Mucosa of rectum (tissue), 2 donors: ENCODE results near the gene PTPRG.

Source experiments
- H3K27ac ChIP-seq, 2 donors: one replicate each; pipeline ENCODE4 v1.7.0; 2013; ENCODE audit warnings: inconsistent platforms in 2 of 2, low read depth in 2 of 2, low read length in 2 of 2
- H3K27me3 ChIP-seq, 2 donors: one replicate each; pipeline ENCODE4 v1.7.0; 2013; ENCODE audit warnings: low read length in 2 of 2; ENCODE audit not compliant: control insufficient read depth in 2 of 2, insufficient read depth in 2 of 2
- H3K36me3 ChIP-seq, 2 donors: one replicate each; pipeline ENCODE4 v1.7.0; 2013; ENCODE audit warnings: low read length in 2 of 2; ENCODE audit not compliant: control insufficient read depth in 2 of 2, insufficient read depth in 2 of 2
- H3K4me1 ChIP-seq, 2 donors: one replicate each; pipeline ENCODE4 v1.7.0; 2013; ENCODE audit warnings: low read length in 2 of 2, mild to moderate bottlenecking in 1 of 2; ENCODE audit not compliant: control insufficient read depth in 2 of 2, insufficient read depth in 2 of 2
- H3K4me3 ChIP-seq, 2 donors: one replicate each; pipeline ENCODE4 v1.7.0; 2013; ENCODE audit warnings: low read length in 2 of 2
- H3K9ac ChIP-seq, 2 donors: one replicate each; pipeline ENCODE4 v1.7.0; 2013; ENCODE audit warnings: low read length in 2 of 2, low read depth in 1 of 2, mild to moderate bottlenecking in 1 of 2
- H3K9me3 ChIP-seq, 2 donors: one replicate each; pipeline ENCODE4 v1.7.0; 2013; ENCODE audit warnings: low read length in 2 of 2; ENCODE audit not compliant: control insufficient read depth in 2 of 2
- donor health status: healthy.
- donor health status: Normal muscosa, but diverticular disease.

The PTPRG gene

GRCh38 chr3:62159056-62159708 lies 597.8 kb downstream of the PTPRG start:
- Histone ChIP-seq H3K9me3 (no peaks in the 10 kb centered on the region), H3K36me3 (no peaks in the 10 kb centered on the region), H3K4me1 (no peaks in the 10 kb centered on the region), H3K27ac (peak overlapping the region in 1 of 2 donors; percentile 17), H3K9ac (no peak overlapping the region), H3K4me3 (no peak overlapping the region), H3K27me3 (no peaks in the 10 kb centered on the region)

GRCh38 chr3:62159709-62160092 lies 598.3 kb downstream of the PTPRG start:
- peak overlapping the region; percentile 3 to 17 for H3K27ac ChIP-seq

GRCh38 chr3:62161371-62161770 lies 600.0 kb downstream of the PTPRG start:
- no peak overlapping the region for H3K4me3 ChIP-seq
- no peaks in the 10 kb centered on the region for H3K27me3 ChIP-seq
- no peaks in the 10 kb centered on the region for H3K4me1 ChIP-seq
- H3K36me3 ChIP-seq, result no peaks in the 10 kb centered on the region
- no peaks in the 10 kb centered on the region for H3K9me3 ChIP-seq
- no peak overlapping the region for H3K27ac ChIP-seq
- no peak overlapping the region for H3K9ac ChIP-seq

More at GRCh38 chr3:62159709-62160092, 598.3 kb downstream of the PTPRG start:
- Histone ChIP-seq H3K27me3 (no peaks in the 10 kb centered on the region), H3K9me3 (no peaks in the 10 kb centered on the region), H3K4me1 (no peaks in the 10 kb centered on the region), H3K36me3 (no peaks in the 10 kb centered on the region), H3K9ac (no peak overlapping the region), H3K4me3 (no peak overlapping the region)

- H3K9me3 ChIP-seq, result no peaks in the 10 kb centered on the region
- H3K36me3 ChIP-seq, result peaks cover 0 to 3% of the 10 kb centered on the region in 2 donors
- no peak overlapping the region for H3K27ac ChIP-seq
- H3K4me3 ChIP-seq, result no peak overlapping the region
- no peak overlapping the region for H3K9ac ChIP-seq
- no peaks in the 10 kb centered on the region for H3K27me3 ChIP-seq
- H3K4me1 ChIP-seq, result no peaks in the 10 kb centered on the region
These were observed 602.8 kb downstream of the PTPRG start for GRCh38 chr3:62164196-62164595.

- H3K4me1 ChIP-seq, result no peaks in the 10 kb centered on the region
These were observed 603.4 kb downstream of the PTPRG start for GRCh38 chr3:62164746-62165145.

GRCh38 chr3:62167566-62168262 lies 606.3 kb downstream of the PTPRG start:
- peaks cover 0 to 3% of the 10 kb centered on the region in 2 donors for H3K36me3 ChIP-seq
- no peak overlapping the region for H3K27ac ChIP-seq
- H3K9me3 ChIP-seq, result peaks cover 0 to 5% of the 10 kb centered on the region in 2 donors
- H3K27me3 ChIP-seq, result no peaks in the 10 kb centered on the region
- H3K4me3 ChIP-seq, result no peak overlapping the region
- H3K9ac ChIP-seq, result no peak overlapping the region
- no peaks in the 10 kb centered on the region for H3K4me1 ChIP-seq

More at GRCh38 chr3:62164746-62165145, 603.4 kb downstream of the PTPRG start:
- H3K4me3 ChIP-seq, result no peak overlapping the region
- H3K27ac ChIP-seq, result no peak overlapping the region
- H3K36me3 ChIP-seq, result peaks cover 0 to 3% of the 10 kb centered on the region in 2 donors
- H3K9ac ChIP-seq, result no peak overlapping the region
- no peaks in the 10 kb centered on the region for H3K27me3 ChIP-seq
- no peaks in the 10 kb centered on the region for H3K9me3 ChIP-seq

GRCh38 chr3:62168356-62168755 lies 607.0 kb downstream of the PTPRG start:
- H3K4me1 ChIP-seq, result no peaks in the 10 kb centered on the region
- no peak overlapping the region for H3K9ac ChIP-seq
- H3K27ac ChIP-seq, result no peak overlapping the region
- peaks cover 0 to 3% of the 10 kb centered on the region in 2 donors for H3K36me3 ChIP-seq
- H3K9me3 ChIP-seq, result peaks cover 0 to 5% of the 10 kb centered on the region in 2 donors
- H3K27me3 ChIP-seq, result no peaks in the 10 kb centered on the region
- H3K4me3 ChIP-seq, result no peak overlapping the region

- no peak overlapping the region for H3K9ac ChIP-seq
- H3K27ac ChIP-seq, result no peak overlapping the region
- H3K4me1 ChIP-seq, result no peaks in the 10 kb centered on the region
- no peak overlapping the region for H3K4me3 ChIP-seq
- peaks cover 0 to 3% of the 10 kb centered on the region in 2 donors for H3K36me3 ChIP-seq
- H3K9me3 ChIP-seq, result peaks cover 0 to 5% of the 10 kb centered on the region in 2 donors
- H3K27me3 ChIP-seq, result no peaks in the 10 kb centered on the region
These were observed 608.7 kb downstream of the PTPRG start for GRCh38 chr3:62169906-62170660.

- Histone ChIP-seq H3K4me1 (no peaks in the 10 kb centered on the region), H3K27me3 (no peaks in the 10 kb centered on the region), H3K4me3 (no peak overlapping the region), H3K27ac (no peak overlapping the region), H3K36me3 (peaks cover 0 to 3% of the 10 kb centered on the region in 2 donors), H3K9me3 (peaks cover 0 to 5% of the 10 kb centered on the region in 2 donors), H3K9ac (no peak overlapping the region)
These were observed 610.4 kb downstream of the PTPRG start for GRCh38 chr3:62171789-62172188.

GRCh38 chr3:62172199-62172598 lies 610.8 kb downstream of the PTPRG start:
- Histone ChIP-seq H3K27ac (no peak overlapping the region), H3K9me3 (peaks cover 0 to 5% of the 10 kb centered on the region in 2 donors), H3K4me1 (no peaks in the 10 kb centered on the region), H3K9ac (no peak overlapping the region), H3K27me3 (no peaks in the 10 kb centered on the region), H3K36me3 (peaks cover 0 to 3% of the 10 kb centered on the region in 2 donors), H3K4me3 (no peak overlapping the region)
